Panc1 (cell line): ENCODE results near the gene HSD17B11. TPM values are rescaled to one million over a fixed set of nuclear protein-coding genes. Genes with fewer than 3 reads are reported as not detected.

Source experiments
- ATAC-seq: fragments of 200-7000 bp; cut with Tn5 transposase; 2 replicates; pipeline ENCODE4 v1.9.1; 2020; ENCODE audit warnings: mild to moderate bottlenecking, moderate library complexity
- BruUV-seq: library from RNA; stranded (reverse); fragments of 400-500 nt; replicated peaks from 2 replicates; lab custom pipeline; 2021; lab: Mats Ljungman, UMichigan
- CTCF ChIA-PET: fragments of 300-600 bp; sonication (Branson Sonifier 250); formaldehyde crosslinking; loops from one replicate; lab custom pipeline; 2022; ENCODE audit warnings: antibody characterized with exemption; lab: Charles Lee
- POLR2A ChIA-PET: fragments of 300-600 bp; sonication (Branson Sonifier 250); formaldehyde crosslinking; loops from one replicate; lab custom pipeline; 2022; ENCODE audit warnings: antibody characterized with exemption; lab: Charles Lee
- DNase-seq: peaks from one replicate; pipeline ENCODE4 v3.0.0-alpha.2; 2010; ENCODE audit warnings: low read depth, low spot score
- H3K27ac ChIP-seq: 2 replicates; pipeline ENCODE4 v1.5.1; 2011; ENCODE audit warnings: mild to moderate bottlenecking, low read length, inconsistent platforms
- H3K27me3 ChIP-seq: fragments of 200-500 bp; sonication (Bioruptor generic); 2 replicates; pipeline ENCODE4 v1.6.0; 2014; ENCODE audit warnings: low read length, inconsistent platforms; ENCODE audit not compliant: control insufficient read depth, insufficient read depth
- H3K36me3 ChIP-seq: fragments of 200-500 bp; sonication (Bioruptor generic); 2 replicates; pipeline ENCODE4 v1.5.1; 2014; ENCODE audit warnings: inconsistent platforms, mild to moderate bottlenecking, low read length, moderate library complexity; ENCODE audit not compliant: control insufficient read depth, insufficient read depth
- H3K4me1 ChIP-seq: 2 replicates; pipeline ENCODE4 v1.5.1; 2011; ENCODE audit warnings: inconsistent platforms, mild to moderate bottlenecking, low read length, moderate library complexity; ENCODE audit not compliant: control insufficient read depth, insufficient read depth
- H3K4me3 ChIP-seq, 2 experiments: 2 replicates each; pipeline ENCODE4 v1.5.1; 2011 to 2012; ENCODE audit warnings: low read depth in 2 of 2, low read length in 2 of 2, mild to moderate bottlenecking in 2 of 2, inconsistent platforms in 1 of 2, moderate library complexity in 1 of 2
- H3K9me3 ChIP-seq: fragments of 200-500 bp; sonication (Bioruptor generic); 2 replicates; pipeline ENCODE4 v1.5.1; 2014; ENCODE audit warnings: low read depth, mild to moderate bottlenecking, inconsistent platforms, low read length, moderate library complexity; ENCODE audit not compliant: control insufficient read depth, insufficient read depth
- CTCF ChIP-seq: fragments of 450-650 bp; IDR thresholded peaks from 2 replicates; pipeline ENCODE4 v1.5.1; 2017; ENCODE audit warnings: mild to moderate bottlenecking
- POLR2AphosphoS5 ChIP-seq: IDR thresholded peaks from 2 replicates; pipeline ENCODE4 v1.6.1; 2012; ENCODE audit warnings: mild to moderate bottlenecking, low read depth, low read length, moderate library complexity
- REST ChIP-seq, 2 experiments: IDR thresholded peaks; 2 replicates each; pipeline ENCODE4 v1.6.1; 2011 to 2012; ENCODE audit warnings: low read depth in 2 of 2, control low read depth in 1 of 2, low read length in 1 of 2, mild to moderate bottlenecking in 1 of 2, moderate library complexity in 1 of 2; ENCODE audit not compliant: insufficient read depth in 1 of 2
- SIN3A ChIP-seq: IDR thresholded peaks from 2 replicates; pipeline ENCODE4 v1.6.1; 2012; ENCODE audit warnings: low read depth, mild to moderate bottlenecking, low read length, moderate library complexity, borderline replicate concordance; ENCODE audit not compliant: insufficient read depth
- TCF7L2 ChIP-seq: IDR thresholded peaks from 2 replicates; pipeline ENCODE4 v1.6.1; 2011; ENCODE audit warnings: mild to moderate bottlenecking, low read depth, low read length, inconsistent platforms
- in situ Hi-C: cut with HindIII; loops from 2 replicates; pipeline ENCODE4 v1.10.0; 2016; ENCODE audit warnings: low sequenced_read_pairs, low pct_unique_long_range_greater_than_20kb
- intact Hi-C: fragments of 100-400 bp; cut with micrococcal nuclease; formaldehyde crosslinking; loops from one replicate; pipeline ENCODE4 v1.10.0; 2022; ENCODE audit not compliant: unreplicated experiment
- total RNA-seq: library from RNA; stranded (reverse); gene quantifications from one replicate; pipeline ENCODE4 v1.2.1, GENCODE V29; 2021; ENCODE audit not compliant: unreplicated experiment

The HSD17B11 gene
- total RNA-seq, 1 experiment from 2014 or later, result 34.9 TPM

GRCh38 chr4:87311684-87312083 lies 79.3 kb downstream of the HSD17B11 start:
- ChIA-PET CTCF (no interaction called here), POLR2A (no interaction called here)
- in situ Hi-C loops, result no loop called here
- no peak for DNase-seq
- no peaks in the 10 kb centered on the region for H3K4me1 ChIP-seq
- no peak overlapping the region for H3K27ac ChIP-seq
- H3K9me3 ChIP-seq, result no peaks in the 10 kb centered on the region
- no peaks in the 10 kb centered on the region for H3K27me3 ChIP-seq
- no peak for ATAC-seq
- intact Hi-C loops, result no loop called here
- no peak for TF ChIP-seq REST (IDR thresholded peaks at IDR 0.05; ENCODE audit: insufficient read depth in 1 of 2, low read depth in 2 of 2, low read length in 1 of 2)
- TF ChIP-seq SIN3A, result no peak
- no peak for TF ChIP-seq TCF7L2
- no peak for TF ChIP-seq CTCF
- TF ChIP-seq POLR2AphosphoS5, result no peak
- no TSS peak for BruUV-seq
- H3K4me3 ChIP-seq, result no peak overlapping the region
- no peaks in the 10 kb centered on the region for H3K36me3 ChIP-seq

GRCh38 chr4:87310691-87311335 lies 80.2 kb downstream of the HSD17B11 start:
- DNase-seq, result no peak
- H3K27ac ChIP-seq, result no peak overlapping the region
- H3K36me3 ChIP-seq, result no peaks in the 10 kb centered on the region
- no peak for TF ChIP-seq TCF7L2
- TF ChIP-seq CTCF, result no peak
- no peak for TF ChIP-seq REST (IDR thresholded peaks at IDR 0.05; ENCODE audit: insufficient read depth in 1 of 2, low read depth in 2 of 2, low read length in 1 of 2)
- TF ChIP-seq SIN3A, result no peak
- no peak for TF ChIP-seq POLR2AphosphoS5
- CTCF ChIA-PET, result no interaction called here
- no peaks in the 10 kb centered on the region for H3K9me3 ChIP-seq
- POLR2A ChIA-PET, result no interaction called here
- BruUV-seq, result no TSS peak
- H3K4me3 ChIP-seq, result no peak overlapping the region
- H3K4me1 ChIP-seq, result no peaks in the 10 kb centered on the region
- intact Hi-C loops, result no loop called here
- in situ Hi-C loops, result no loop called here
- no peak for ATAC-seq
- H3K27me3 ChIP-seq, result no peaks in the 10 kb centered on the region
